Medulla oblongata (tissue), 1 donor: ENCODE data around the gene LCE1A.

ENCODE experiments used
- DNase-seq: peaks from one replicate; pipeline ENCODE4 v3.0.0-alpha.2; 2015; ENCODE audit errors: extremely low spot score

The LCE1A gene, protein sequence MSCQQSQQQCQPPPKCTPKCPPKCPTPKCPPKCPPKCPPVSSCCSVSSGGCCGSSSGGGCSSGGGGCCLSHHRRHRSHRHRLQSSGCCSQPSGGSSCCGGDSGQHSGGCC

DNA sequence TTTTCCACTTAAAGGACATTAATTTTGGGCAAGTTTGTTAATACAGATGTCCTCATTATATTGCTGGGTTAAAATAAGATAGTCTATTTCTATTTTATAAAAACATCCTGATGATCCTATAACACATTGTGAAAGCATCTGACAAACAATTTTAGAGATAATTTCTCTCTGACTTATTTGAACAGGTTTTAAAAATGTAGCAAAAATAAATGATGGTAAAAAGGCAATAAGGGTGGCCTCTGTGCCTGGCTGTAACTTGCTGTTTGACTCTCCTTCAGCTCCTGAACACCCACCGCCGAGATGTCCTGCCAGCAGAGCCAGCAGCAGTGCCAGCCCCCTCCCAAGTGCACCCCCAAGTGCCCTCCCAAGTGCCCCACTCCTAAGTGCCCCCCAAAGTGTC lies at the start of gene LCE1A:
LCE1A (plus strand) TSS at position 301 of the 400 bp plus-strand sequence; CDS start at position 301, 0 bp downstream.
- no peak for DNase-seq

DNA sequence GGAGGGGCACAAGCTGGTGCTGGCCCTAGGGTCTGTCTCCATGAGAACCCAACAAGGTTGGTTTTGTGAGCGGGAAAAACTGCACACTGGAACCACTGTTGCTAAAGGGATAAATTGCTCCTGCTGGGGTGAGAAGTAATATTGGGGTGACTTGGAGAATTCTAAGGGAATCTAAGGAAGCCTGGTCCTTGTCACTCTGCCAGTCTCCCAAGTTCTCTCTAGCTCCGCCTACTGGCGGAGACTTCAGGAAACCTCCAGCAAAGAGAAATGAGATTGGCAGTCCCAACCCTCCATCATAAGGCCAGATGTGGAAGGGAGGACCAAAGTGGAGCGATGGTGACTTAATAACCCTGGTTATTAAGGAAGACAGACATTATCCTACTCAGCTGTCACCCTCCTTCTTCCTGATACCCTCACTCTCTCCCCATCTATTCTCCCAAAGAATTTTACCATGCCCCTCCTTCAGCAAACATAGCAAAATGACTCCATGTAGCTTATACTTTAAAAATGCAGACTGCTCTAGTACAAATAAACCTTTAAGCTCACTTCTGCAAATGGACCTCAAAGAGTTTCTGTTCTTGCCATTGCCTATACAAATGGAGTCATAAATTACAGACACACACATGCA lies 49.6 kb upstream of the LCE1A start:
- no peak for DNase-seq

DNA sequence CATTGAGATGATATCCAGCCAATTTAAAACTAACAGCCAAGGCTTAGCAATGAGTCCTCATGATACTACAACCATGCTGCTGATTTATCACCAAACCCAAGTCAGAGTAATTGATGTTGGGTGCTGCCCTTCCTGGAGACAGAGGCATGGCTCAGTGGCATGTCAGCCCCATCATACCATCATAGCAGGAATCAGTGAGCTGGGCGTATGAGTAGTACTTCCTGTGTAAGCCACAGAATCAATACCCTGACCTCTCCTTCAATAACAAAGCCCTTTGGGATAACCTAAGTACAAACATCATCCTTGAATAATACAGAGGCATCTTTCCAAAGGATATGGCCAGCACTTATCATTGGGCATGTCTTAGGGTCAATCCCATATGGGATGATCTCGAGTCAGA lies 44.2 kb upstream of the LCE1A start:
- no peak for DNase-seq

DNA sequence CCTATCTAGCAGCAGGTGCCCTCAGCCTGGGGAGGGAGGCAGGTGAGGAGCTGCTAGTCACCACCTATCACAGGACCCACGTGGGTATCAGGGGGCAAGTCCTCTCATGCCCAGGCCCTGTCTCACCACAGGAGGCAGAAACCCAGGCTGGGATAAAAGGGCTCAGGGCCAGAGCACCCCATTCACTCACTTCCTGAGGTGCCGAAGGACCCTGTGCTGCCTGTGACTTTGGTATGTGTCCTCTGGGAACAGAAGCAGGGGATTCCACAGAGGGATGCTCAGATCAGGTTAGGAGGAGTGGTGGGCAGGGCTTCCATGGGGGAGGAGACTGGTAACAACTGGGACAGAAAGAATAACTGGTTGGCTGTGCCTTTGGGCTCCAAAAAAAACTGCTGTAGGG lies 41.2 kb upstream of the LCE1A start, which contains the start of gene LCE1E:
LCE1E (plus strand) TSS at position 181 of the 400 bp plus-strand sequence. CDS start 1,043 bp downstream, outside the sequence.
- no peak for DNase-seq

DNA sequence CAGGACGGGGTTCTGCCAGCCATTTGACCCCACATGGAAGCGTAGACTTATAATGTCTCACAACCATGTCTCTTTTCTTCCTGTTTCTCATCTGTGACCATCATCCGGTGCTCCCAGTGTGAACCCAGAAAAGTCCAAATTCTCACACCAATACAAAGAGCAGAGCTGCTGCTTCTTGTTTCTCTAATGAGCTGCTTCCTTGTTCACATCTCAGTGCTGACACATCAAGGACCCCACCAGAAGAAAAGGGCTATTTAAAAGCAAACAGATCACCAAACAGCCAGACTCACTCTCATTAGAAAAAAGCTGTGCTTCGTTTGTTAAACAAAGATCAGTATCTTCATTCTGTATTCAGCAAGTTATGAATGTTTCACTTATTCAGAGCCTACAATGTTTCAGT lies 31.6 kb upstream of the LCE1A start:
- DNase-seq = no peak

DNA sequence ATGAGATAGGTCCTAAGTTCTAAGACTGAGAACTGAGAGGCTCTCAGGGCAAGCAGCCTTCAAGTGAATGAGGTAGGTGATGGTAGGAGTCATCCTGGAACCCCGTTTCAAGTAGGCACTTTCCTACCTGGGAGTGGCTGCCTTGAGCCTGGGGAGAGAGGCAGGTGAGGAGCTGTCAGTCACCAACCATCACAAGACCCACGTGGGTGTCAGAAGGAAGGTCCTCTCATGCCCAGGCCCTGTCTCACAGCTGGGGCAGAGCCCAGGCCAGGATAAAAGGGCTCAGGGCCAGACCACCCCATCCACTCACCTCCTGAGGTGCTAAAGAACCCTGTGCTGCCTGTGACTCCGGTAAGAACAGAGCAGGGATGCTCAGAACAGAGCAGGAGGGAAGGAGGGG lies 30.9 kb upstream of the LCE1A start, which contains the start of gene LCE1D:
LCE1D (plus strand) TSS at position 301 of the 400 bp plus-strand sequence. CDS start 1,074 bp downstream, outside the sequence.
- no peak for DNase-seq

DNA sequence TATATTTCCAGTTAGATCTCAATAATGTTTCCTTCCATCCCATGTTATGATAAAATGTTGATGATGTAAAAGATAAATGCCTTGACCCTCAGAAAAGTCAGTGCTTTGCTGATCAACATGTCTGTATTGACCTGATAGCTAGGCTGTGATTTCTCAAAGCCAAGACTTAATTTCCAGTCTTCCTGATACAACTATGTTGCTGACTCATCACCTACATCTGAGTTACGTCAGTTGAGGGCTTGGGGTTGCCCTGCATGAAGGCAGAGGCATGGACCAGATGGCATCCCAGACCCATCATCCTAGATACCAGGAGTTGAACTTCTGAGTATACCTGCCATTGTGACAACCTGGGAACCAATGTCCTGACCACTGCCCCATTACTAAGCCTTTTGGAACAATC lies 25.9 kb upstream of the LCE1A start:
- DNase-seq = no peak

DNA sequence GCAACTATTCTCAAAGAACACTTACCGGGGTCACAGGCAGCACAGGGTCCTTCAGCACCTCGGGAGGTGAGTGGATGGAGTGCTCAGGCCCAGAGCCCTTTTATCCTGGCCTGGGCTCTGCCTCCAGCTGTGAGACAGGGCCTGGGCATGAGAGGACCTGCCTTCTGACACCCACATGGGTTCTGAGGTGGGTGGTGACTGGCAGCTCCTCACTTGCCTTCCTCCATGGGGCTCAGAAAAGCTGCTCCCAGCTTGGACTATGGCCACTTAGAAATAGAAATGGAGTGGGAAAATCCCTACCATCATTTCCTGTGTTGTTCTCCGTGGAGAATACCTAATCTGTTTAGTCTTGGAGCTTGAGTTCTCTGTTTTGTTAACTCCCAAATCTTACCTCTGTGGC lies 20.7 kb upstream of the LCE1A start, which contains the start of gene LCE1C:
LCE1C (minus strand) TSS at position 76 of the 400 bp plus-strand sequence. CDS start 1,173 bp downstream, outside the sequence.
- DNase-seq = no peak

DNA sequence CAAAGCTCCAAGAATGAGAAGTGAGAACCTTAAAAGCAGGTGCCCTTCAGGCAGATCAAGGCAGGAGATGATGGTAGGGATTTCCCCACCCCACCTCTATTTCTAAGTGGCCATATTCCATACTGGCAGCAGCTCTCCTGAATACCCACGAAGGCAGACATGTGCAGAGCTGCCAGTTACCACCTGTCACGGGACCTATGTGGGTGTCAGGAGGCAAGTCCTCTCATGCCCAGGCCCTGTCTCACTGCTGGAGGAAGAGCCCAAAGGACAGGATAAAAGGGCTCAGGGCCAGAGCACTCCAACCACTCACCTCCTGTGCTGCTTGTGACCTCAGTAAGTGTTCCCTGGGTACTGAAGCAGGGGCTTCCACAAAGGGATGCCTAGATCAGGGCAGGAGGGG lies 16.2 kb upstream of the LCE1A start:
- no peak for DNase-seq

DNA sequence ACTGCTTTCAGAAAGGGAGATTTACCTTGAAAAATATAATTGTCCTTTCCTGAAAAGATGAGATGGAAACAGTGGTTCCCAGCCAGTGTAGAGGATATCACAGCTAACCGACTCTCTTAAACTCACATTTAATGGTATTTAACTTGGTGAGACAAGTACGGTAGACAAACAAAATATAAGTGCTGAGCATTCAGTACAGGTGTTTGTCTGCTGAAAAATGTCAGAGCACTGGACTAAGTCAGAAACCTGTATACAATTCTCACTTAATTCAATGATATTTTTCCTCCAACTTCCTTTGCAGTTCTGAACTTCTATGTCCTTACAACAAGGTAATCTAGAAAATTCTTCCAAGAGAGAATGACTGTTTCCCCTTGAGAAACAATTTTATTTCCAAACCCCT lies 15.6 kb upstream of the LCE1A start, which contains the start of gene LCE1B:
LCE1B (plus strand) TSS at position 301 of the 400 bp plus-strand sequence. CDS start 476 bp downstream, outside the sequence.
- no peak for DNase-seq

DNA sequence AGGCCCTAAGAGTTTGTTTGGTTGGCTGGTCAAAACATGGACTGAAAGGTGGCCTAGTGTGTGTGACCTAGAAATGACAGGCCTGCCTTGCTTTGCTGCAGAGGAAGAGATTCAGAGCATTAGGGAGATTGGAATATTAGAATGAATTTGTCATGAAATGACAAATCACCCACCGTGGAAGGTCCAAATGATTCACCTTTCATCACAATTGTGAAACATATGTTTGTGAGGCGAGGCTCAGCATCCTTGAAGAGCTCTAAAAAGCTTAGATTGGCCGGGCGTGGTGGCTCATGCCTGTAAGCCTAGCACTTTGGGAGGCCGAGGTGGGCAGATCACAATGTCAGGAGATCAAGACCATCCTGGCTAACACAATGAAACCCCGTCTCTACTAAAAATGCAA lies 10.0 kb upstream of the LCE1A start:
- DNase-seq = no peak

DNA sequence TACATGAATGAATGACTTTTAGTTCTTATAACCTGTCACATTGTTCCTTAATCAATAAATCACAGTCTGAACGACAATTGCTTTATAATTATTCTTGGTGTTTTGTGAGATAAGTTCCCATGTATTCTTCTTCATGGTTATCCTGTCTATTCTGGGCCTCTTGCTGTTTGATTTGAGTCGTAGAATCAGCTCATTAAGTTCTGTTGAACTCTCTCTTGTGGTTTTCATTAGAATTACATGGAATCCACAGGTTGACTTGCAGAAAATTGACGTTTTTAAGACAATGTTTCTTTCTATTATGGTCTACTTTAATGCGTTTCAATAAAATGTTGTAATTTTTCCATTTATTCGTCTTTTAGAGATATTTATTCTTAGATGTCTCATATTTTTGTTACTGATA lies 4.0 kb upstream of the LCE1A start:
- no peak for DNase-seq

DNA sequence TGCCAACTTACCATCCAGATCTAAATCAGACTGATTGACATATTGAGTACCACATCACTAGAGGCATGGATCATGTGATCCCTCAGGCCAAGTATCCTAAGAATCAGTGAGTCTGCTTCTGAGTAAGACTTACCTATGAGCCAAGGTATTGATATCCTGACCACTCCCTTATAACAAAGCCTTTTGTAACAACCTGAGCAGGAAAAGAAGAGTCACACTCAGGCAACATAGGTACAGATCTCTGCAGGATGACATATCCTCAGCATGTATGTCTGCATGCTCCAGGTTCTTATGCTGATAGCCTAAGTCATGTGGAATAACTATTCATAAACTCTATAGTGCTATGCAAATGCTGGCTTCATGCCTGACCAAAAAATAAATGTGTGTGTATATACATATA lies 2.3 kb upstream of the LCE1A start:
- DNase-seq = no peak

DNA sequence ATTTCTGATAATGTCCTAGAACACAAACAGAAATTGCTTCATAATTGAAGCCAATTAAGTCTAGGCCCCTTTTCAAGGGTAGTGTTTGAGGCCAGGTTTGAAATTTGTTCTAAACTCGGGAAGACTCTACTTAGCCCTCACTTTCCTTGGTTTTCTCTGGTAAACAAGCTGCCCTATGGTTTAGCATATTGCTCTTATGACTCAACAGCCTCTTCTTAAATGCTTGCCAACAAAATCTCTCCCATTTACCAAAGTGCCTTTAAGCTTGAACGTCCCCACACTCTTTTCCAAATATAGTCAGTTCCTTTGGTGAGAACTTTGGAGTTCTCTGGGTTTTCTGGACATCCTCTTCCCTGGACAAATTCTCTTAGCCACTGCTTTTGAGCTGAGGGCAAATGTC lies 9.6 kb downstream of the LCE1A start:
- no peak for DNase-seq

DNA sequence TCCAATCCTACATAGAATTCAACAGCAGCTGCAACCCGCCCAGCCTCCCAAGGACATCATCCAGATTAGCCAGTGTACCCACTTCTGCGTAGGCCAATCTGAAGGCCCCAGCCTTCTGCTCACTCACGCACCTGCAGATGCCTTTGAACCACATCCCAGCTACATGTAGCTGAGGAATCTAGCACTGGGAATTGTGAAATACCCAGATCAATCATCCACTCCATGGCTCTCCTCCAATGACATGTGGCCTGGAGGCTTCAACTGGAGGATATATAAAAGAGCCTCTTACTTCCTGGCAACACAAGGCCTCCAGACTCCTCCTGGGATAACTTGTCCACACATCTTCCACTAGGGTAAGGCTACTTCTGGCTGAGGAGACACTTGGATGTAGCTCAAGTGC lies 15.3 kb downstream of the LCE1A start, which contains the start of gene LCE6A:
LCE6A (plus strand) TSS at position 301 of the 400 bp plus-strand sequence. CDS start 665 bp downstream, outside the sequence.
- DNase-seq = no peak

DNA sequence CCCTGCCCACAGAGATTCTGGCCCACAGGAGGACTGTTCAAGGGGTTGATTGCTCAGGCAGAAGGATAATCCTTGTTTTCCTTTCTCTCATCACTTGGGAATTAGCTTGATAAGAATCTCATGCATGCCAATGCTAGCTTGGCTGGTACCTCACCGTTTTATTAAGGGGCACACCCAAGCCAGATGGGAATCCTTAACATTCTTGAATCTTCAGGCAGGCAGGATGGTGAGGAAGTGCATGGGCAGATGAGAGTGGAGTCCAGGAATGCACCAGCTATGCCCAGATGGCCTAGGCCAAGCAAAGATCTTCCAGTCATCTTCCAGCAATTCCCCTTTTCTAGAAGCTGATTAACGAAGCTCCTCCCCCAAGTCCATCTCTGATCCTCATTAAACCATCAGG lies 28.4 kb downstream of the LCE1A start:
- DNase-seq = no peak

DNA sequence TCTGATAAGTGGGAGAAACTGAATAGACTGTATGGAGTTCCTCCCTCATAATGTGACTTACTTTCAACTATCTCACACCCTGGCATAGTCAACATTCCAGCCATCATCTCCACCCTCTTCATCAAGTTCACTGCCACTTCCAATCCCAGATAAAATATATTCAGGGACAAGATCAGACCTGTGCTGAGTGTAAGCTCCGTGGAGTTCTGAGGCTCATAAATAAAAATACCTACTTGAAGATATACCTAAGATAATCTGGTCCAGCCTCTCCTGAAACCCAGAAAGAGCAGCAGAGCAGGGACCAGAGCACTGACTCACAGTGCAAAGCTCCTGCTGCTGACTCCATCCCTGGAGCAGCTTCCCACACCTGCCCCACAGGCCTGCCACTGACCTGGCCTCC lies 30.8 kb downstream of the LCE1A start:
- no peak for DNase-seq

DNA sequence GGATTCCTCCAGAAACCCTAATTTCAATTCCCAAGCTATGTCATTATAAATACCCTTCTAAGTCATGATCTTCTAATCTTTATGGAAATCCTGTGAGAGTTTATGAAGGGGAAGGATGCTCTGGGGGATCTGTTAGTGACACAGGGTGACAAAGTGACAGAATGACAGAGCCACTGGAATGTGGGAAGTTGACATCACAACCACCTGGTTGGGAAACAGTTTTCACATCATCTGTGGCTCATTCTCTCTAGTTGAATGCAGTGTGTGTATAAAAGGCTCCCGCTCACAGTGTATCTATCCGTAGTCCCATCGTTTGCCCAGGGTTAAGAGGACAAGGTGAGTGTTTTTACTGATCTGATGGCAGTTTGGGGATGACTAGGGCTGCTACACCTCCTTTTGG lies 32.4 kb downstream of the LCE1A start, which contains the start of gene LCE7A:
LCE7A (plus strand) TSS at position 301 of the 400 bp plus-strand sequence. CDS start 702 bp downstream, outside the sequence.
- no peak for DNase-seq

DNA sequence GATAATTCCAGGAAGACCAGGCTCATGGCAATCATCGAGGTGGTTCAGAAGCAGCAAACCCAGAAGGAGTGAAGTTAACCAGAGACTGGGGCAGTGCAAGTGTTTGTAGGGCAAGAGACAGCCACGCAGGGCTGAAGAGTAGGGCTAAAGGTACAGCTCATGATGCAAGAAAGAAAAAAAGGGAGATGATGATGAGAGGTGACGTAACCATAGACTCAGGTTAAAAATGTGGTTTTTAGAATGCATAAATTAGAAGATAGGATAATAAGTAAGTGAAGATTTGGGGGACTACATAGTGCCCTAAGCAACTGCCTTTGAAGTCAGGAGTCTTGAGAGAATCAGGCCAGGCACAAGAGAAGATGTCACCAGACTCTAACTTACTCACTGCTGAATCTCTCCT lies 32.9 kb downstream of the LCE1A start:
- DNase-seq = no peak

DNA sequence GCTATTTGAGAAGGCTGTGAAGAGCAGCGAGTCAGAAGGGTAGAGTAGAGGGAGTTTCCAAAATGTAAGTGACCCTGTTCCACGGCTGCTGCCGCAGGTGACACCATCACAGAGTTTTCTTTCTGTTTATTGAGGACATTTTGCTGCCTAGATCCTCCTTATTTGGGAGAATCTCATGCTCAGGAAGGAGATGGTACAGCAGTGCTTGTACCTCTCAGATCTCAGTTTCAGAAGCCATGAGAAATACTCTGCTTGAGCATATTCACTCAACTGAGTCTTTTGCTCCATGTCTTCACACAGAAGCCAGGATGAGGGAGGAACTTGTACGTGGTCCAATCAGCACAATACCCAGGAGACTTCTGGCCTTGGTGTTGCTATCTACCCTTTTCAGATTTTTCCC lies 34.1 kb downstream of the LCE1A start:
- no peak for DNase-seq

DNA sequence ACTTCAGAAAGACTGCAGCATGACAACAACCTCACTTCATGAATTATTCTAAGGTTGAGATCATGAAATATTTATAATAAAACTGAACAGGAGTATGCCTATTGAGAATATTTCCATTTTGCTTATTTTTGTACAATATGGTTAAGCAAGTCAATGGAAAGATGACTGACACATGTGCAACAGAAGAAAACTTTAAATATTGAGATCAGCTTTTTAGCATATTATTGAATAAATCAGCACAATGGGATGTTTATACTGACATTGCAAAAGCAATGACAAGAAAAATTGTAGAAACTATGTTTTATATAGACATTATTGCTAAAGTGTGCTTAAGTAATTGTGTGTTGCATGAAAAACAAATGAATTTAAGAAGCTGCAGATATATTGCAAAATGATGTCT lies 37.2 kb downstream of the LCE1A start:
- DNase-seq = no peak

DNA sequence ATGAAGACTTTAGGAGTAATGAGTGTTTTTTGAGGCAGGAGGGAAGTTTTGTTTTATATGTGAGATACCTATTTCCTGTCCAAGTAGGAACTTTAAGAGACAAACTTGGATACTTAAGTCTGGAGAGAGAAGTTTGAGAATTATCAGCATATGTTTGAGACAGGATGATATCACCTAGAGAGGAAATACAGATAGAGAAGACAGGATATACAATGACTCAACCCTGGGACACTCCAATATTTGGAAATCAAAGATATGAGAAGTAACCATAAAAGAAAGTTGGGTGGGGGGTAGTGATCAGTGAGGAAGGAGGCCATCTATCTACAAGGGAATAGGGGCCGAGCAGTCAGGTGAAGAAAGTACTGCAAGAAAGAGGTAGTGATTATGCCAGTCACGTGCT lies 39.0 kb downstream of the LCE1A start:
- no peak for DNase-seq

DNA sequence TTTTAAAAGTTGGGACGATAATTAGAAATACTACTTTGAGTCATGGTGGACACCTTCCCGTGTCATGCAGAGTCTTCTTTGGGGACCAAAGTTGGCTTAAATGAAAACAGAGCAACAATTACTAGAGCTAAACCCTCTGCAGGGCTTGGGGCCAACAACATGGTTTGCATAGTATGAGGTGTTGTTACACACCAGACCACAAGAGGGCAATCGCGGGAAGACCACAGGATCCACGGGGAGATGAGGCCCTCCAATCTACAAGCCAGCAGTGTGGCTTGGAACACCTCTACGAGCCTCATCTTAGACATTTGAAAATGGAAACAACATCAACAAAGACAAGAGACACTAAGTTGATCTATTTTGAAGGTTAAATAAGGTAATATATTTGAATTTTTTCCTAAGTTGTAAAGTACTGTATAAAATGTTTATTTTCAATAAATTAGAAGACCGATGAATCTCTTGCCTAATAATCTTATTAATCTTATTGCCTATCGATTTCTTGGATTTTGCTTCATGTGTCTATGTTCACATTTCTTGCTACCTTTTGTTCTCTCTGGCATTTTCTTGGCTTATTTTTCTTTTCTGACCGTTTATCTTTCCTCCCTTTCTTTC lies 42.6 kb downstream of the LCE1A start:
- DNase-seq = peak; percentile 87
